ENCODE measurements around the gene CELF2. TPM values are rescaled to one million over a fixed set of nuclear protein-coding genes. Genes with fewer than 3 reads are reported as not detected.

CELF2 gene
- total and polyA plus RNA-seq, 9 of the 15 experiments (the other 6 are each of a cell fraction or from before 2014, with no cell fraction given), result 4.0 to 20.3 (median 11.1) TPM

- no peak for TF ChIP-seq ZNF407 (IDR thresholded peaks at IDR 0.05; ENCODE audit: low read depth)
- TF ChIP-seq PHB (CRISPR knock-in tag; IDR thresholded peaks at IDR 0.05), result no peak
- no peak for TF ChIP-seq SMC3 (conservative IDR thresholded peaks at IDR 0.05; ENCODE audit: insufficient read depth, low read depth, low read length)
- no peak for TF ChIP-seq ZNF124 (CRISPR knock-in tag; IDR thresholded peaks at IDR 0.05)
- no peak for TF ChIP-seq MED1 (CRISPR knock-in tag; IDR thresholded peaks at IDR 0.05; ENCODE audit: borderline replicate concordance)
- peak; percentile 42; the same call in 1 of the 2 replicates for TF ChIP-seq ZNF274 (IDR thresholded peaks at IDR 0.05; ENCODE audit: borderline replicate concordance, low read depth, low read length)
- no peak for TF ChIP-seq MTA1 (IDR thresholded peaks at IDR 0.05; ENCODE audit: borderline replicate concordance)
- no peak for TF ChIP-seq ATF4 (CRISPR knock-in tag; IDR thresholded peaks at IDR 0.05)
- peak; percentile 99 for TF ChIP-seq LEF1 (IDR thresholded peaks at IDR 0.05)
- TF ChIP-seq TRIM28 (IDR thresholded peaks at IDR 0.05), result peak; percentile 77; the same call in 1 of the 2 replicates
- TF ChIP-seq CBX1 (IDR thresholded peaks at IDR 0.05; ENCODE audit: low read depth), result no peak
- peak; percentile 98 to 99 for TF ChIP-seq FOXA3 (CRISPR knock-in tag; conservative IDR thresholded peaks at IDR 0.05 in 1 of 2, IDR thresholded peaks at IDR 0.05 in 1 of 2)
- TF ChIP-seq ETV6 (IDR thresholded peaks at IDR 0.05; ENCODE audit: borderline replicate concordance in 1 of 2, low read depth in 2 of 2, low read length in 1 of 2), result peak in 1 of 2 experiments; percentile 85; a peak in 2 of 4 replicates
- TF ChIP-seq ETV6 (CRISPR knock-in tag; IDR thresholded peaks at IDR 0.05; ENCODE audit: borderline replicate concordance), result no peak
- TF ChIP-seq NR0B1 (IDR thresholded peaks at IDR 0.05; ENCODE audit: partially characterized antibody), result no peak
- no peak for TF ChIP-seq NR2C1 (IDR thresholded peaks at IDR 0.05)
- no peak for TF ChIP-seq NR2C1 (tag; IDR thresholded peaks at IDR 0.05)
- TF ChIP-seq NFE2 (IDR thresholded peaks at IDR 0.05; ENCODE audit: low read depth), result no peak
- TF ChIP-seq RCOR1 (IDR thresholded peaks at IDR 0.05; ENCODE audit: borderline replicate concordance in 1 of 2, low read depth in 2 of 2, low read length in 2 of 2), result peak; percentile 65 to 95; a peak in 3 of 4 replicates
- TF ChIP-seq DACH1 (IDR thresholded peaks at IDR 0.05; ENCODE audit: partially characterized antibody), result peak; percentile 39
Measured at GRCh38 chr10:11141571-11142091, 124.0 kb downstream of the CELF2 start (continued).

Measured in K562 (cell line).